Astrocyte of the spinal cord (primary cell): ENCODE results near the gene CKS1B.
A peak's percentile ranks its signal among the peaks of the same experiment; 100 is the strongest.

Experiments
- DNase-seq: peaks from one replicate; pipeline ENCODE4 v3.0.0; 2011; ENCODE audit warnings: low read depth, low spot score
- H3K4me3 ChIP-seq: 2 replicates; pipeline ENCODE4 v1.5.1; 2011; ENCODE audit warnings: low read depth, mild to moderate bottlenecking, low read length, moderate library complexity
- in situ Hi-C: cut with HindIII; loops from 2 replicates; pipeline ENCODE4 v1.10.0; 2017; ENCODE audit warnings: low sequenced_read_pairs
- TF ChIP-seq, protein P1 (sequence below): IDR thresholded peaks from 2 replicates; pipeline ENCODE4 v1.5.1; 2012; ENCODE audit warnings: low read depth, mild to moderate bottlenecking, low read length, inconsistent platforms

The CKS1B gene

DNA sequence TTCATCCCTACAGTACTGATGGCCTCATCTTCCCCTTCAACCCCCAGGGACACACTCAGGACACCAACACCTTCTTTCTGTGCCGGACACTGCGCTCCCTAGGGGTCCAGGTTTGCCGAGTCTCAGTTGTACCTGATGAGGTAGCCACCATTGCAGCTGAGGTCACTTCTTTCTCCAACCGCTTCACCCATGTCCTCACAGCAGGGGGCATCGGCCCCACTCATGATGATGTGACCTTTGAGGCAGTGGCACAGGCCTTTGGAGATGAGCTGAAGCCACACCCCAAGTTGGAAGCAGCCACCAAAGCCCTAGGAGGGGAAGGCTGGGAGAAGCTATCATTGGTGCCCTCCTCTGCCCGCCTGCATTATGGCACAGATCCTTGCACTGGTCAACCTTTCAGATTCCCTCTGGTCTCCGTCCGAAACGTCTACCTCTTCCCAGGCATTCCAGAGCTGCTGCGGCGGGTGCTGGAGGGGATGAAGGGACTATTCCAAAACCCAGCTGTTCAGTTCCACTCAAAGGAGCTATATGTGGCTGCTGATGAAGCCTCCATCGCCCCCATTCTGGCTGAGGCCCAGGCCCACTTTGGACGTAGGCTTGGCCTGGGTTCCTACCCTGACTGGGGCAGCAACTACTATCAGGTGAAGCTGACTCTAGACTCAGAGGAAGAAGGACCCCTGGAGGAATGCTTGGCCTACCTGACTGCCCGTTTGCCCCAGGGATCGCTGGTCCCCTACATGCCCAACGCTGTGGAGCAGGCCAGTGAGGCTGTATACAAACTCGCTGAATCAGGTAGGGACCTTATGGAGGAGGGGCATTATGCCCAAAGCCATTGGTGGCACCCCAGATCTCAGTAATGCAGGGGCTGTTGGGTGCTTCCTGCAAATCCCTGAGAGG is 13.8 kb downstream of the CKS1B start:
- DNase-seq = no peak
- TF ChIP-seq, protein P1, sequence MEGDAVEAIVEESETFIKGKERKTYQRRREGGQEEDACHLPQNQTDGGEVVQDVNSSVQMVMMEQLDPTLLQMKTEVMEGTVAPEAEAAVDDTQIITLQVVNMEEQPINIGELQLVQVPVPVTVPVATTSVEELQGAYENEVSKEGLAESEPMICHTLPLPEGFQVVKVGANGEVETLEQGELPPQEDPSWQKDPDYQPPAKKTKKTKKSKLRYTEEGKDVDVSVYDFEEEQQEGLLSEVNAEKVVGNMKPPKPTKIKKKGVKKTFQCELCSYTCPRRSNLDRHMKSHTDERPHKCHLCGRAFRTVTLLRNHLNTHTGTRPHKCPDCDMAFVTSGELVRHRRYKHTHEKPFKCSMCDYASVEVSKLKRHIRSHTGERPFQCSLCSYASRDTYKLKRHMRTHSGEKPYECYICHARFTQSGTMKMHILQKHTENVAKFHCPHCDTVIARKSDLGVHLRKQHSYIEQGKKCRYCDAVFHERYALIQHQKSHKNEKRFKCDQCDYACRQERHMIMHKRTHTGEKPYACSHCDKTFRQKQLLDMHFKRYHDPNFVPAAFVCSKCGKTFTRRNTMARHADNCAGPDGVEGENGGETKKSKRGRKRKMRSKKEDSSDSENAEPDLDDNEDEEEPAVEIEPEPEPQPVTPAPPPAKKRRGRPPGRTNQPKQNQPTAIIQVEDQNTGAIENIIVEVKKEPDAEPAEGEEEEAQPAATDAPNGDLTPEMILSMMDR = no peak
- H3K4me3 ChIP-seq = no peak overlapping the region
- in situ Hi-C loops = no loop called here

DNA sequence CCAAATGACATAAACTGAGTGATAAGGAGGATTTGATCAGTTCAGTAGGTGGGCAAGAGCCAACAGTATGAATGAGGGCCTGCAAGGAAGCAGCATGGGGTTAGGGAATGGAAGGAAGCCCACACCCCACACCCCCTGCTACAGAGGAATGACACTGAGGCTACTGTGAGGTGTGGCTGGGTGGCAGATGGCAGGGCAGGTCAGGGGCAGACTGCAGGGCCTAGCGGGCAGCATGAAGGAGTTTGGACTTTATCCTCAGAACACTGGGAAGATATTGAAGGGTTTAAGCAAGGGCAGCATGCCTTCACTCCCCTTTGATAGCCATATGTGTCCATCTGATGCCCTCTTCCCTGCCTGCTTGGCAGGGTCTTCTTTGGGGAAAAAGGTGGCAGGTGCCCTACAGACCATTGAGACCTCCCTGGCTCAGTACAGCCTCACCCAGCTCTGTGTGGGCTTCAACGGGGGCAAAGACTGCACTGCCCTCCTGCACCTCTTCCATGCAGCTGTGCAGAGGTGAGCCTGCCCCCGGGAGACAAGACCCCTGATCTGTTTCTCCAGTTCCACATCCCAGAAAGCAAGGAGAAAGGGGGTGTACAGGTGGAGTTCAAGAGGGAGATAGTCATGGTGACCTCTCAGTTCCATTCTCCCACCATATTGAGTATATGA is 14.8 kb downstream of the CKS1B start:
- TF ChIP-seq, protein P1 = no peak
- H3K4me3 ChIP-seq = no peak overlapping the region
- no peak for DNase-seq
- in situ Hi-C loops = no loop called here

- in situ Hi-C loops = no loop called here
- no peak overlapping the region for H3K4me3 ChIP-seq
- TF ChIP-seq, protein P1 = no peak
- DNase-seq = no peak
These were observed 15.8 kb downstream of the CKS1B start for GRCh38 chr1:154990276-154990675.

GRCh38 chr1:154992721-154993571 is 18.5 kb downstream of the CKS1B start:
- no peak overlapping the region for H3K4me3 ChIP-seq
- peak; percentile 51 for DNase-seq
- TF ChIP-seq, protein P1 = peak; percentile 22
- in situ Hi-C loops = no loop called here

DNA sequence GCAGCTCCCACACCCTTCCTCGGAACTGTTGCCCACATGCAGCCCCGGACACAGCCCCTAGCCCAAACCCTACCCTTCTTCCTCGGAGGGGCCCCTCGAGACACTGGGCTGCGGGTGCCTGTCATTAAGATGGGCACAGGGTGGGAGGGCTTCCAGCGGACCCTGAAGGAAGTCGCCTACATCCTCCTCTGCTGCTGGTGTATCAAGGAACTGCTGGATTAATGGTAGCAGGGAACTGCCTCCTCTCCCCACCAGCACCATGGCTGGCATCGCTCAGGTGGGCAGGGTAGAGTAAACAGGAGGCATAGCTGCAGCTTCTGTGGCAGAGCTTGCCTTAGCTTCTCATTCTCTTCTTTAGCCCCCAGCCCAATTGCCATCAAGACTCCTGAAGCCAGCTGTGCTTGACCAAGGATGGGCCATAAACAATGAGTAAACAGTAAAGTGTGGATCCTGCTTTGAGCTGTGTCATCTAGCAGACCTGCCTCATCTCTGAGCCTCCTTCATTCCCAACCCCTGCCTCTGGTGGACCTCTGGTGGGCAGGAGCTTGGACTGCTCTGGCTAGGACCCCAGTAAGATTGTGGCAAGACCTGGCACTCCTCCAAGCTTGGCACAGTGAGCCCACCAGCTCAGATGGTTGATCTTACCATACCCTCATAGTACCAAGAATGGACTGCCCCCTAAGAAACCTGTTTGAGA is 19.2 kb downstream of the CKS1B start, which contains the start of gene LENEP:
TSS of gene LENEP (plus strand) at position 15 of the 697 bp plus-strand sequence. CDS start at position 37, 22 bp downstream.
- in situ Hi-C loops = no loop called here
- TF ChIP-seq, protein P1 = no peak
- DNase-seq = no peak
- no peak within 1 kb of the TSS for H3K4me3 ChIP-seq

- no peak overlapping the region for H3K4me3 ChIP-seq
- TF ChIP-seq, protein P1 = no peak
- in situ Hi-C loops = no loop called here
- DNase-seq = no peak
These were observed 19.7 kb downstream of the CKS1B start for GRCh38 chr1:154994269-154994587.
